CD14-positive monocyte (primary cell): ENCODE results near the gene ASB9. TPM values are rescaled to one million over a fixed set of nuclear protein-coding genes. Genes with fewer than 3 reads are reported as not detected.

Source experiments
- DNase-seq, 3 donors: peaks; one replicate each; pipeline ENCODE4 v3.0.0-alpha.2; 2011 to 2022
- H2AFZ ChIP-seq: 2 replicates; pipeline ENCODE4 v1.6.0; 2012; ENCODE audit warnings: mild to moderate bottlenecking, low read depth, low read length, inconsistent platforms; ENCODE audit not compliant: insufficient read depth, poor library complexity, severe bottlenecking
- H3K27ac ChIP-seq, 2 donors: 1 replicate in 1 of 2; 2 replicates in 1 of 2; pipeline ENCODE4 v1.5.1; 2012 to 2013; ENCODE audit warnings: low read length in 2 of 2, control low read depth in 1 of 2, inconsistent platforms in 1 of 2, low read depth in 1 of 2, mild to moderate bottlenecking in 1 of 2
- H3K27me3 ChIP-seq, 2 donors: one replicate each; pipeline versions ENCODE4 v1.6.0 to v1.6.1; 2011 to 2013; ENCODE audit warnings: low read length in 2 of 2; ENCODE audit not compliant: control insufficient read depth in 2 of 2, insufficient read depth in 2 of 2
- H3K36me3 ChIP-seq, 2 donors: replicated peaks in 1 of 2; 1 replicate in 1 of 2; 2 replicates in 1 of 2; pipeline versions ENCODE4 v1.5.1 to v1.6.1; 2012 to 2013; ENCODE audit warnings: low read length in 2 of 2, control low read depth in 1 of 2, inconsistent platforms in 1 of 2, mild to moderate bottlenecking in 1 of 2; ENCODE audit not compliant: insufficient read depth in 2 of 2, control insufficient read depth in 1 of 2
- H3K4me1 ChIP-seq, 2 donors: 1 replicate in 1 of 2; 2 replicates in 1 of 2; pipeline versions ENCODE4 v1.5.1 to v1.6.1; 2012 to 2013; ENCODE audit warnings: low read length in 2 of 2, control low read depth in 1 of 2, inconsistent platforms in 1 of 2, mild to moderate bottlenecking in 1 of 2, moderate library complexity in 1 of 2; ENCODE audit not compliant: insufficient read depth in 2 of 2, control insufficient read depth in 1 of 2
- H3K4me2 ChIP-seq: replicated peaks from 2 replicates; pipeline ENCODE3; 2012; ENCODE audit warnings: low read length, moderate library complexity, mild to moderate bottlenecking; ENCODE audit not compliant: poor library complexity, severe bottlenecking; ENCODE audit errors: extremely low read depth
- H3K4me3 ChIP-seq, 3 experiments: fragments of 200-600 bp in 1 of 3; sonication (generic) in 1 of 3; replicated peaks in 1 of 3; 1 replicate in 2 of 3; 2 replicates in 1 of 3; pipeline ENCODE4 v1.5.1; 2011 to 2013; ENCODE audit warnings: low read length in 3 of 3, mild to moderate bottlenecking in 3 of 3, control low read depth in 2 of 3, low read depth in 2 of 3, inconsistent platforms in 1 of 3, moderate library complexity in 1 of 3
- H3K79me2 ChIP-seq: 2 replicates; pipeline ENCODE4 v1.6.0; 2012; ENCODE audit warnings: mild to moderate bottlenecking, control low read depth, inconsistent platforms, low read length, moderate library complexity; ENCODE audit not compliant: insufficient read depth
- H3K9ac ChIP-seq: 2 replicates; pipeline ENCODE4 v1.6.0; 2017; ENCODE audit warnings: low read length, mild to moderate bottlenecking; ENCODE audit not compliant: insufficient read depth, poor library complexity, severe bottlenecking
- H3K9me3 ChIP-seq, 2 donors: replicated peaks in 1 of 2; 1 replicate in 1 of 2; 2 replicates in 1 of 2; pipeline versions ENCODE4 v1.5.1 to v1.6.1; 2012 to 2013; ENCODE audit warnings: low read length in 2 of 2, control low read depth in 1 of 2; ENCODE audit not compliant: control insufficient read depth in 1 of 2, insufficient read depth in 1 of 2
- H4K20me1 ChIP-seq: 2 replicates; pipeline ENCODE4 v1.6.0; 2012; ENCODE audit warnings: mild to moderate bottlenecking, low read length, control low read depth, moderate library complexity; ENCODE audit not compliant: insufficient read depth
- H3K27ac Mint-ChIP-seq, 7 donors: one replicate each; pipeline ENCODE4 v1.8.0; 2020; ENCODE audit warnings: mild to moderate bottlenecking in 7 of 7, mixed read lengths in 7 of 7, moderate library complexity in 6 of 7, inconsistent platforms in 2 of 7
- H3K27me3 Mint-ChIP-seq, 3 donors: one replicate each; pipeline ENCODE4 v1.8.0; 2021 to 2022; ENCODE audit warnings: low read depth in 3 of 3, mild to moderate bottlenecking in 3 of 3, mixed read lengths in 3 of 3, moderate library complexity in 3 of 3, inconsistent platforms in 1 of 3
- H3K36me3 Mint-ChIP-seq, 2 donors: one replicate each; pipeline ENCODE4 v1.8.0; 2020; ENCODE audit warnings: mixed read lengths in 2 of 2, inconsistent platforms in 1 of 2, mild to moderate bottlenecking in 1 of 2
- H3K4me1 Mint-ChIP-seq: one replicate; pipeline ENCODE4 v1.8.0; 2020; ENCODE audit warnings: mild to moderate bottlenecking, mixed read lengths
- H3K4me3 Mint-ChIP-seq, 2 donors: one replicate each; pipeline ENCODE4 v1.8.0; 2020; ENCODE audit warnings: mild to moderate bottlenecking in 2 of 2, mixed read lengths in 2 of 2, moderate library complexity in 1 of 2
- H3K9me3 Mint-ChIP-seq, 7 donors: one replicate each; pipeline ENCODE4 v1.8.0; 2020 to 2022; ENCODE audit warnings: mixed read lengths in 7 of 7, mild to moderate bottlenecking in 6 of 7, moderate library complexity in 6 of 7, inconsistent platforms in 2 of 7
- WGBS: methylation state at CpG from one replicate; pipeline ENCODE4 v1.1.5; 2013; ENCODE audit warnings: missing lambda C conversion rate; ENCODE audit not compliant: insufficient coverage; 5-methylcytosine and 5-hydroxymethylcytosine counted together
- intact Hi-C, 2 donors: fragments of 100-400 bp; cut with micrococcal nuclease; formaldehyde crosslinking; loops; one replicate each; pipeline versions ENCODE4 v1.15.0 to v1.15.1; 2023
- polyA plus RNA-seq, 3 donors: library from polyadenylated mRNA; depleted of rRNA in 1 of 3; unstranded in 2 of 3; stranded (reverse) in 1 of 3; fragments of 300-500 nt in 2 of 3; fragments of >200 nt in 1 of 3; fragmentation: Illumina TruSeq in 2 of 3; gene quantifications; 1 replicate in 2 of 3; 2 replicates in 1 of 3; pipeline ENCODE4 v1.2.3, GENCODE V29; 2012 to 2021
- TF ChIP-seq, protein P1 (sequence below): fragments of 200-600 bp; IDR thresholded peaks from one replicate; pipeline ENCODE4 v1.8.0; 2022; ENCODE audit warnings: antibody characterized with exemption, mild to moderate bottlenecking

The ASB9 gene
- polyA plus RNA-seq, 3 donors: 0.24 to 1.4 (median 0.63) TPM

DNA sequence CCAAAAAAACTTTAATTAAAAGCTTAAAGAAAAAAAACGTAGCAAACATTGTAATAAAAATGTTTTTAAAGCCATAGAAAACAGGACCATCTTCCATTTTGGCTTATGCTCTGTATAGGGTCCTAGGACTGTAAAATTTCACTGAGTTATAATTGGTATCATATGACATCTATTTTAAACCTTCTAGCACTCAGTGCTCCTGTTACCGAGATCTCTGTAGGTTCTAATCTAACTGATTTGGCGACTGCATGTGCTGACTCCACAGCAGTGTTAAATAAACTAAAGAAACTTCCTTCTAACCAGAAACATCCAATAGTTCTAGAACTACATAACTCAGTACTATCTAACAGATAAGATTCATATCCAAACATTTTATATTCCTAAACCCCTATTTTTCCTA lies 45.6 kb upstream of the ASB9 start, which contains the start of gene ASB11:
TSS of gene ASB11 (minus strand) at position 132 of the 400 bp plus-strand sequence. CDS start at position 97, 35 bp downstream.
- no peak for DNase-seq
- Mint-ChIP-seq H3K4me1 (no peaks in the 10 kb centered on the region), H3K4me3 (no peak within 1 kb of the TSS), H3K27ac (no peak within 1 kb of the TSS), H3K27me3 (peaks cover 0 to 19% (median 3%) of the 10 kb centered on the region in 3 donors), H3K9me3 (no peaks in the 10 kb centered on the region), H3K36me3 (peaks cover 12% of the 10 kb centered on the region in 2 donors)
- Histone ChIP-seq H3K4me3 (no peak within 1 kb of the TSS), H3K79me2 (no peaks in the 10 kb centered on the region), H3K36me3 (peaks cover 0 to 6% of the 10 kb centered on the region in 2 donors), H4K20me1 (no peaks in the 10 kb centered on the region), H3K9me3 (no peaks in the 10 kb centered on the region), H3K27ac (no peak within 1 kb of the TSS), H3K9ac (no peak within 1 kb of the TSS), H3K4me1 (no peaks in the 10 kb centered on the region), H2AFZ (no peak within 1 kb of the TSS), H3K4me2 (no peak within 1 kb of the TSS), H3K27me3 (peaks cover 0 to 4% of the 10 kb centered on the region in 2 donors)
- WGBS: 100% methylated on average over 1 of the region's 3 CpGs
- TF ChIP-seq, protein P1, sequence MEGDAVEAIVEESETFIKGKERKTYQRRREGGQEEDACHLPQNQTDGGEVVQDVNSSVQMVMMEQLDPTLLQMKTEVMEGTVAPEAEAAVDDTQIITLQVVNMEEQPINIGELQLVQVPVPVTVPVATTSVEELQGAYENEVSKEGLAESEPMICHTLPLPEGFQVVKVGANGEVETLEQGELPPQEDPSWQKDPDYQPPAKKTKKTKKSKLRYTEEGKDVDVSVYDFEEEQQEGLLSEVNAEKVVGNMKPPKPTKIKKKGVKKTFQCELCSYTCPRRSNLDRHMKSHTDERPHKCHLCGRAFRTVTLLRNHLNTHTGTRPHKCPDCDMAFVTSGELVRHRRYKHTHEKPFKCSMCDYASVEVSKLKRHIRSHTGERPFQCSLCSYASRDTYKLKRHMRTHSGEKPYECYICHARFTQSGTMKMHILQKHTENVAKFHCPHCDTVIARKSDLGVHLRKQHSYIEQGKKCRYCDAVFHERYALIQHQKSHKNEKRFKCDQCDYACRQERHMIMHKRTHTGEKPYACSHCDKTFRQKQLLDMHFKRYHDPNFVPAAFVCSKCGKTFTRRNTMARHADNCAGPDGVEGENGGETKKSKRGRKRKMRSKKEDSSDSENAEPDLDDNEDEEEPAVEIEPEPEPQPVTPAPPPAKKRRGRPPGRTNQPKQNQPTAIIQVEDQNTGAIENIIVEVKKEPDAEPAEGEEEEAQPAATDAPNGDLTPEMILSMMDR: no peak
- intact Hi-C loops: no loop called here

DNA sequence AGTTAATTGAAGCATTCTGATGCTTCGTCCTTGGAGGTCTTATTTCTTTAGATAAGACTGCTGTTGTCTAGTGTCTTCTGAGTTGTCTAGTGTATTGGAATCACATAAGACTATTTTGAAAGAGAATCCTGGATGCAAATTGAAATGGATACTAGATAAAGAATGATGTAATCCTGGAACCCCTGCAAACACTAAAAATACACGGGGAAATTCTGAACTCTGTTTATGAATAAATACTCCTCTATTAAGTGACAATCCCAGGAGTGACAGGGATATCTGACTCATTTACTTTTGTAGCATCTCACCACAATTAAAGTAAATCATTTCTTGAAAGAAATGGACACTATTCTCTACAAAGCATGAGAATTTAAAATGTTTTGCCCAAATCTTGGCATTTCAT lies 44.6 kb upstream of the ASB9 start:
- WGBS: no CpG with 5 or more reads among the region's 2 CpGs
- H3K4me2 ChIP-seq: no peak overlapping the region
- H3K4me1 ChIP-seq: no peaks in the 10 kb centered on the region
- no peak overlapping the region for H3K27ac ChIP-seq
- H3K36me3 ChIP-seq: no peaks in the 10 kb centered on the region
- Mint-ChIP-seq H3K36me3 (peaks cover 7 to 8% of the 10 kb centered on the region in 2 donors), H3K9me3 (no peaks in the 10 kb centered on the region), H3K27ac (no peak overlapping the region), H3K4me3 (no peak overlapping the region), H3K4me1 (no peaks in the 10 kb centered on the region), H3K27me3 (peaks cover 0 to 19% (median 3%) of the 10 kb centered on the region in 3 donors)
- H3K27me3 ChIP-seq: peaks cover 0 to 4% of the 10 kb centered on the region in 2 donors
- H2AFZ ChIP-seq: no peak overlapping the region
- no peaks in the 10 kb centered on the region for H3K9me3 ChIP-seq
- DNase-seq: no peak
- no peaks in the 10 kb centered on the region for H3K79me2 ChIP-seq
- TF ChIP-seq, protein P1: no peak
- no peak overlapping the region for H3K4me3 ChIP-seq
- intact Hi-C loops: no loop called here
- no peak overlapping the region for H3K9ac ChIP-seq
- H4K20me1 ChIP-seq: no peaks in the 10 kb centered on the region
